ENCODE measurements around the gene CTIF. TPM values are rescaled to one million over a fixed set of nuclear protein-coding genes. Genes with fewer than 3 reads are reported as not detected.

CTIF gene
- total and polyA plus RNA-seq, 2 experiments from 2014 or later, result 8.6 to 14.4 TPM

DNA sequence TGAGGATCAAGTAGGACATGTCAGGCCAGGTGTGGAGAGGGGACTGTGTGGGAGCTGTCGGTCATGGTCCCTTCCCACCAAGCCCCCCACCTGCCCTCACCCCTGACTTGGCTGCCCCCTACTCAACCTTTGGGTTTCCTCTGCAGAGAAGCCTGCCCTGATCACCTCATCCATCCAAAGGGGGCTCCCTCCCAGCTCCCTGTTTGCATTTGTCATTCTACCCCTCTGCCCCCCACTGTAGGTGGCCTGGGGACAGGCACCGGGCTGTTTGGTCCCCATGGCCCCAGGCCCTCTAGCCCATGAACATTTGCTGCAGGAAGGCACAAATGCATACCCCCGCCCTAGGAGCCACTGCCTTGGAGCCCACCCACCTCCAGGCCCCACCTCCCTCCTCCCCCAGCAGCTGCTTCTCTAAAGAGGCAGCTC is 296.9 kb downstream of the CTIF start:
- Histone ChIP-seq H3K9me2 (ENCODE audit: insufficient read depth) (no peaks in the 10 kb centered on the region), H3K79me2 (replicated peaks; ENCODE audit: insufficient read depth) (no peaks in the 10 kb centered on the region), H3K36me3 (ENCODE audit: insufficient read depth) (no peaks in the 10 kb centered on the region), H4K20me1 (replicated peaks; ENCODE audit: insufficient read depth) (no peaks in the 10 kb centered on the region), H3K4me1 (ENCODE audit: insufficient read depth) (peaks cover 8% of the 10 kb centered on the region; the same call in 1 of the 2 replicates), H3F3A (replicated peaks; ENCODE audit: low read depth) (no peaks in the 10 kb centered on the region), H3K4me3 (no peak overlapping the region), H3K27ac (ENCODE audit: low read depth) (no peak overlapping the region), H2AFZ (no peak overlapping the region), H3K27me3 (ENCODE audit: insufficient read depth) (no peaks in the 10 kb centered on the region), H3K4me2 (no peak overlapping the region)
- Mint-ChIP-seq H3K4me1 (peaks cover 47% of the 10 kb centered on the region), H3K27me3 (ENCODE audit: insufficient read depth, low read depth, poor library complexity) (peaks cover 6% of the 10 kb centered on the region), H3K4me3 (no peak overlapping the region), H3K27ac (no peak overlapping the region), H3K9me3 (no peaks in the 10 kb centered on the region), H3K36me3 (ENCODE audit: low read depth) (no peaks in the 10 kb centered on the region; the same call in 2 of the 3 replicates)
- ATAC-seq (no peak), DNase-seq (ENCODE audit: low spot score) (no peak)
- TF ChIP-seq ZNF331 (CRISPR knock-in tag; IDR thresholded peaks at IDR 0.05; ENCODE audit: low read depth) (no peak), ZNF114 (CRISPR knock-in tag; IDR thresholded peaks at IDR 0.05) (no peak)
- TF ChIP-seq, protein P1, sequence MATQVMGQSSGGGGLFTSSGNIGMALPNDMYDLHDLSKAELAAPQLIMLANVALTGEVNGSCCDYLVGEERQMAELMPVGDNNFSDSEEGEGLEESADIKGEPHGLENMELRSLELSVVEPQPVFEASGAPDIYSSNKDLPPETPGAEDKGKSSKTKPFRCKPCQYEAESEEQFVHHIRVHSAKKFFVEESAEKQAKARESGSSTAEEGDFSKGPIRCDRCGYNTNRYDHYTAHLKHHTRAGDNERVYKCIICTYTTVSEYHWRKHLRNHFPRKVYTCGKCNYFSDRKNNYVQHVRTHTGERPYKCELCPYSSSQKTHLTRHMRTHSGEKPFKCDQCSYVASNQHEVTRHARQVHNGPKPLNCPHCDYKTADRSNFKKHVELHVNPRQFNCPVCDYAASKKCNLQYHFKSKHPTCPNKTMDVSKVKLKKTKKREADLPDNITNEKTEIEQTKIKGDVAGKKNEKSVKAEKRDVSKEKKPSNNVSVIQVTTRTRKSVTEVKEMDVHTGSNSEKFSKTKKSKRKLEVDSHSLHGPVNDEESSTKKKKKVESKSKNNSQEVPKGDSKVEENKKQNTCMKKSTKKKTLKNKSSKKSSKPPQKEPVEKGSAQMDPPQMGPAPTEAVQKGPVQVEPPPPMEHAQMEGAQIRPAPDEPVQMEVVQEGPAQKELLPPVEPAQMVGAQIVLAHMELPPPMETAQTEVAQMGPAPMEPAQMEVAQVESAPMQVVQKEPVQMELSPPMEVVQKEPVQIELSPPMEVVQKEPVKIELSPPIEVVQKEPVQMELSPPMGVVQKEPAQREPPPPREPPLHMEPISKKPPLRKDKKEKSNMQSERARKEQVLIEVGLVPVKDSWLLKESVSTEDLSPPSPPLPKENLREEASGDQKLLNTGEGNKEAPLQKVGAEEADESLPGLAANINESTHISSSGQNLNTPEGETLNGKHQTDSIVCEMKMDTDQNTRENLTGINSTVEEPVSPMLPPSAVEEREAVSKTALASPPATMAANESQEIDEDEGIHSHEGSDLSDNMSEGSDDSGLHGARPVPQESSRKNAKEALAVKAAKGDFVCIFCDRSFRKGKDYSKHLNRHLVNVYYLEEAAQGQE (IDR thresholded peaks at IDR 0.05; ENCODE audit: unreplicated experiment), result no peak

DNA sequence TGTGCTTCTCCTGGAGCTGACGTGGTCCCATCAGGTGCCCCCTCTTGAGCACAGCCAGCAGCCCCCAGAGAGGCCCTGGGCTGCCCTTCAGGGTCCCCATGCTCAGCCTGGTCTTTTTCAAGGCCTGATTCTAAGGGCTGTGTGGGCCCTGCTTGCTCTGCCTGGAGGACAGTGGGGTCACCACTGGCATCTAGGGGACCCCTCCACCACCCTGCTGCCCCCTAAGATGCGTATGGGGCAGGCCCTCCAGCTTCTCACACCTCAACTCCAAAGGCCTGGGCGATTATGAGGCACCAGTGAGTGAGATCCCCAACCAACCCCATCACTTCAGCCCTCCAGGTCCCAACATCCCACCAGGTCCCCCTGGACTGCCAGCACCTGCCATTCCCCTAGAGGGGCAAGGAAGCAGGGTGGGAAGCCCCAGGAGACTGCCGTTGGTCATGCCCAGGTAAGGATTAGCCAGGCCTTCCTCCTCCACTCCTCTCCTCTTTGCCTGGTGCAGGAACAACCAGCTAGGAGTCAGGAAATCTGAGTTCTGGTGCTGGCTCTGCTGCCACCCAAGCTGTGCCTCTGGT is 297.5 kb downstream of the CTIF start:
- Histone ChIP-seq H4K20me1 (replicated peaks; ENCODE audit: insufficient read depth) (no peaks in the 10 kb centered on the region), H3K4me3 (no peak overlapping the region), H3F3A (replicated peaks; ENCODE audit: low read depth) (no peaks in the 10 kb centered on the region), H3K36me3 (ENCODE audit: insufficient read depth) (no peaks in the 10 kb centered on the region), H3K27me3 (ENCODE audit: insufficient read depth) (no peaks in the 10 kb centered on the region), H3K4me1 (ENCODE audit: insufficient read depth) (peaks cover 8% of the 10 kb centered on the region; the same call in 1 of the 2 replicates), H3K27ac (ENCODE audit: low read depth) (no peak overlapping the region), H3K4me2 (no peak overlapping the region), H3K9me2 (ENCODE audit: insufficient read depth) (no peaks in the 10 kb centered on the region), H2AFZ (no peak overlapping the region), H3K79me2 (replicated peaks; ENCODE audit: insufficient read depth) (no peaks in the 10 kb centered on the region)
- no peak for ATAC-seq
- Mint-ChIP-seq H3K36me3 (ENCODE audit: low read depth) (no peaks in the 10 kb centered on the region; the same call in 2 of the 3 replicates), H3K4me3 (no peak overlapping the region), H3K27me3 (ENCODE audit: insufficient read depth, low read depth, poor library complexity) (peaks cover 6% of the 10 kb centered on the region), H3K27ac (no peak overlapping the region), H3K4me1 (peaks cover 44% of the 10 kb centered on the region), H3K9me3 (no peaks in the 10 kb centered on the region)
- DNase-seq (ENCODE audit: low spot score), result no peak
- TF ChIP-seq ZNF331 (CRISPR knock-in tag; IDR thresholded peaks at IDR 0.05; ENCODE audit: low read depth), result no peak
- TF ChIP-seq, protein P2, sequence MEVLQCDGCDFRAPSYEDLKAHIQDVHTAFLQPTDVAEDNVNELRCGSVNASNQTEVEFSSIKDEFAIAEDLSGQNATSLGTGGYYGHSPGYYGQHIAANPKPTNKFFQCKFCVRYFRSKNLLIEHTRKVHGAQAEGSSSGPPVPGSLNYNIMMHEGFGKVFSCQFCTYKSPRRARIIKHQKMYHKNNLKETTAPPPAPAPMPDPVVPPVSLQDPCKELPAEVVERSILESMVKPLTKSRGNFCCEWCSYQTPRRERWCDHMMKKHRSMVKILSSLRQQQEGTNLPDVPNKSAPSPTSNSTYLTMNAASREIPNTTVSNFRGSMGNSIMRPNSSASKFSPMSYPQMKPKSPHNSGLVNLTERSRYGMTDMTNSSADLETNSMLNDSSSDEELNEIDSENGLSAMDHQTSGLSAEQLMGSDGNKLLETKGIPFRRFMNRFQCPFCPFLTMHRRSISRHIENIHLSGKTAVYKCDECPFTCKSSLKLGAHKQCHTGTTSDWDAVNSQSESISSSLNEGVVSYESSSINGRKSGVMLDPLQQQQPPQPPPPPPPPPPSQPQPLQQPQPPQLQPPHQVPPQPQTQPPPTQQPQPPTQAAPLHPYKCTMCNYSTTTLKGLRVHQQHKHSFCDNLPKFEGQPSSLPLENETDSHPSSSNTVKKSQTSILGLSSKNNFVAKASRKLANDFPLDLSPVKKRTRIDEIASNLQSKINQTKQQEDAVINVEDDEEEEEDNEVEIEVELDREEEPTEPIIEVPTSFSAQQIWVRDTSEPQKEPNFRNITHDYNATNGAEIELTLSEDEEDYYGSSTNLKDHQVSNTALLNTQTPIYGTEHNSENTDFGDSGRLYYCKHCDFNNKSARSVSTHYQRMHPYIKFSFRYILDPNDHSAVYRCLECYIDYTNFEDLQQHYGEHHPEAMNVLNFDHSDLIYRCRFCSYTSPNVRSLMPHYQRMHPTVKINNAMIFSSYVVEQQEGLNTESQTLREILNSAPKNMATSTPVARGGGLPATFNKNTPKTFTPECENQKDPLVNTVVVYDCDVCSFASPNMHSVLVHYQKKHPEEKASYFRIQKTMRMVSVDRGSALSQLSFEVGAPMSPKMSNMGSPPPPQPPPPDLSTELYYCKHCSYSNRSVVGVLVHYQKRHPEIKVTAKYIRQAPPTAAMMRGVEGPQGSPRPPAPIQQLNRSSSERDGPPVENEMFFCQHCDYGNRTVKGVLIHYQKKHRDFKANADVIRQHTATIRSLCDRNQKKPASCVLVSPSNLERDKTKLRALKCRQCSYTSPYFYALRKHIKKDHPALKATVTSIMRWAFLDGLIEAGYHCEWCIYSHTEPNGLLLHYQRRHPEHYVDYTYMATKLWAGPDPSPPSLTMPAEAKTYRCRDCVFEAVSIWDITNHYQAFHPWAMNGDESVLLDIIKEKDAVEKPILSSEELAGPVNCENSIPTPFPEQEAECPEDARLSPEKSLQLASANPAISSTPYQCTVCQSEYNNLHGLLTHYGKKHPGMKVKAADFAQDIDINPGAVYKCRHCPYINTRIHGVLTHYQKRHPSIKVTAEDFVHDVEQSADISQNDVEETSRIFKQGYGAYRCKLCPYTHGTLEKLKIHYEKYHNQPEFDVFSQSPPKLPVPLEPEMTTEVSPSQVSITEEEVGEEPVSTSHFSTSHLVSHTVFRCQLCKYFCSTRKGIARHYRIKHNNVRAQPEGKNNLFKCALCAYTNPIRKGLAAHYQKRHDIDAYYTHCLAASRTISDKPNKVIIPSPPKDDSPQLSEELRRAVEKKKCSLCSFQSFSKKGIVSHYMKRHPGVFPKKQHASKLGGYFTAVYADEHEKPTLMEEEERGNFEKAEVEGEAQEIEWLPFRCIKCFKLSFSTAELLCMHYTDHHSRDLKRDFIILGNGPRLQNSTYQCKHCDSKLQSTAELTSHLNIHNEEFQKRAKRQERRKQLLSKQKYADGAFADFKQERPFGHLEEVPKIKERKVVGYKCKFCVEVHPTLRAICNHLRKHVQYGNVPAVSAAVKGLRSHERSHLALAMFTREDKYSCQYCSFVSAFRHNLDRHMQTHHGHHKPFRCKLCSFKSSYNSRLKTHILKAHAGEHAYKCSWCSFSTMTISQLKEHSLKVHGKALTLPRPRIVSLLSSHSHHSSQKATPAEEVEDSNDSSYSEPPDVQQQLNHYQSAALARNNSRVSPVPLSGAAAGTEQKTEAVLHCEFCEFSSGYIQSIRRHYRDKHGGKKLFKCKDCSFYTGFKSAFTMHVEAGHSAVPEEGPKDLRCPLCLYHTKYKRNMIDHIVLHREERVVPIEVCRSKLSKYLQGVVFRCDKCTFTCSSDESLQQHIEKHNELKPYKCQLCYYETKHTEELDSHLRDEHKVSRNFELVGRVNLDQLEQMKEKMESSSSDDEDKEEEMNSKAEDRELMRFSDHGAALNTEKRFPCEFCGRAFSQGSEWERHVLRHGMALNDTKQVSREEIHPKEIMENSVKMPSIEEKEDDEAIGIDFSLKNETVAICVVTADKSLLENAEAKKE (CRISPR knock-in tag; IDR thresholded peaks at IDR 0.05), result no peak
- no peak for TF ChIP-seq JUNB (IDR thresholded peaks at IDR 0.05; ENCODE audit: unreplicated experiment)
- no peak for TF ChIP-seq NANOG (IDR thresholded peaks at IDR 0.05; ENCODE audit: borderline replicate concordance)
- TF ChIP-seq, protein P3, sequence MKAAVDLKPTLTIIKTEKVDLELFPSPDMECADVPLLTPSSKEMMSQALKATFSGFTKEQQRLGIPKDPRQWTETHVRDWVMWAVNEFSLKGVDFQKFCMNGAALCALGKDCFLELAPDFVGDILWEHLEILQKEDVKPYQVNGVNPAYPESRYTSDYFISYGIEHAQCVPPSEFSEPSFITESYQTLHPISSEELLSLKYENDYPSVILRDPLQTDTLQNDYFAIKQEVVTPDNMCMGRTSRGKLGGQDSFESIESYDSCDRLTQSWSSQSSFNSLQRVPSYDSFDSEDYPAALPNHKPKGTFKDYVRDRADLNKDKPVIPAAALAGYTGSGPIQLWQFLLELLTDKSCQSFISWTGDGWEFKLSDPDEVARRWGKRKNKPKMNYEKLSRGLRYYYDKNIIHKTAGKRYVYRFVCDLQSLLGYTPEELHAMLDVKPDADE (IDR thresholded peaks at IDR 0.05), result no peak
- TF ChIP-seq CREB1 (CRISPR knock-in tag; IDR thresholded peaks at IDR 0.05; ENCODE audit: low read depth), result no peak
- no peak for TF ChIP-seq EZH2phosphoT487 (IDR thresholded peaks at IDR 0.05; ENCODE audit: unreplicated experiment)
- no peak for TF ChIP-seq STAT1 (IDR thresholded peaks at IDR 0.05; ENCODE audit: unreplicated experiment)
- TF ChIP-seq EZH2 (IDR thresholded peaks at IDR 0.05; ENCODE audit: low read depth, unreplicated experiment), result no peak
- TF ChIP-seq ZNF114 (CRISPR knock-in tag; IDR thresholded peaks at IDR 0.05), result no peak
